HepG2 (cell line): ENCODE data around the gene STOML2. TPM values are rescaled to one million over a fixed set of nuclear protein-coding genes. Genes with fewer than 3 reads are reported as not detected.

Experiments
- BRD4 ChIP-seq: sonication (generic); formaldehyde crosslinking; IDR thresholded peaks from 2 replicates; pipeline ENCODE4 v1.4.0; 2020; ENCODE audit warnings: missing genetic modification reagents
- GABPA ChIP-seq, 2 experiments: IDR thresholded peaks; 2 replicates each; pipeline ENCODE4 v1.6.1; 2011 to 2016; ENCODE audit warnings: low read depth in 2 of 2, low read length in 1 of 2, missing biosample characterization in 1 of 2, missing genetic modification characterization in 1 of 2
- MATR3 ChIP-seq: sonication (generic); formaldehyde crosslinking; IDR thresholded peaks from 2 replicates; pipeline ENCODE4 v1.4.0; 2020; ENCODE audit warnings: missing genetic modification reagents
- MEIS2 ChIP-seq: sonication (generic); formaldehyde crosslinking; IDR thresholded peaks from 2 replicates; pipeline ENCODE4 v1.9.0; 2021; ENCODE audit warnings: mild to moderate bottlenecking, missing genetic modification reagents
- PHF20 ChIP-seq: sonication (generic); formaldehyde crosslinking; IDR thresholded peaks from 2 replicates; pipeline ENCODE4 v1.5.0; 2020; ENCODE audit warnings: mild to moderate bottlenecking, missing genetic modification reagents
- PHF5A ChIP-seq: IDR thresholded peaks from one replicate; pipeline ENCODE4 v1.6.1; 2018; ENCODE audit warnings: low read depth, missing genetic modification reagents; ENCODE audit not compliant: unreplicated experiment
- PRMT3 ChIP-seq: sonication (generic); formaldehyde crosslinking; IDR thresholded peaks from 2 replicates; pipeline ENCODE4 v1.8.1; 2022; ENCODE audit warnings: low read depth, mild to moderate bottlenecking, moderate library complexity, missing genetic modification reagents, borderline replicate concordance
- RXRB ChIP-seq: IDR thresholded peaks from 2 replicates; pipeline ENCODE4 v1.6.1; 2016; ENCODE audit warnings: borderline replicate concordance, missing genetic modification reagents, missing compliant biosample characterization
- SIX1 ChIP-seq: sonication (generic); formaldehyde crosslinking; IDR thresholded peaks from 2 replicates; pipeline ENCODE4 v1.4.0; 2020; ENCODE audit warnings: missing genetic modification reagents, borderline replicate concordance
- SP5 ChIP-seq: IDR thresholded peaks from 2 replicates; pipeline ENCODE4 v1.6.1; 2016; ENCODE audit warnings: low read depth, borderline replicate concordance
- TCF7L2 ChIP-seq: IDR thresholded peaks from 2 replicates; pipeline ENCODE4 v1.6.1; 2011; ENCODE audit warnings: mild to moderate bottlenecking, low read depth, low read length, moderate library complexity
- THAP11 ChIP-seq: IDR thresholded peaks from 2 replicates; pipeline ENCODE4 v1.6.1; 2016; ENCODE audit warnings: missing biosample characterization, missing genetic modification reagents
- TRIM24 ChIP-seq: sonication (generic); formaldehyde crosslinking; IDR thresholded peaks from 2 replicates; pipeline ENCODE4 v1.8.0; 2022; ENCODE audit warnings: mild to moderate bottlenecking, missing genetic modification reagents
- U2AF2 ChIP-seq: fragments of 200-400 bp; formaldehyde crosslinking; IDR thresholded peaks from 2 replicates; pipeline ENCODE4 v1.6.1; 2017; ENCODE audit warnings: low read depth, mild to moderate bottlenecking, low read length
- XRCC5 ChIP-seq: fragments of 200-400 bp; formaldehyde crosslinking; optimal IDR thresholded peaks from 2 replicates; pipeline ENCODE3; 2017; ENCODE audit warnings: mild to moderate bottlenecking, low read length
- ZNF256 ChIP-seq: sonication (generic); formaldehyde crosslinking; conservative IDR thresholded peaks from 2 replicates; pipeline ENCODE4 v1.4.0; 2020; ENCODE audit warnings: missing genetic modification reagents
- ZNF350 ChIP-seq: sonication (generic); formaldehyde crosslinking; IDR thresholded peaks from 2 replicates; pipeline ENCODE4 v1.4.0; 2020; ENCODE audit warnings: mild to moderate bottlenecking, low read depth, missing genetic modification reagents, borderline replicate concordance
- ZNF563 ChIP-seq: sonication (generic); formaldehyde crosslinking; IDR thresholded peaks from 2 replicates; pipeline ENCODE4 v1.8.0; 2022; ENCODE audit warnings: mild to moderate bottlenecking, moderate library complexity, missing genetic modification reagents
- ZNF83 ChIP-seq: sonication (generic); formaldehyde crosslinking; IDR thresholded peaks from 2 replicates; pipeline ENCODE4 v1.4.0; 2020; ENCODE audit warnings: missing genetic modification reagents, mild to moderate bottlenecking, borderline replicate concordance
- polyA plus RNA-seq, 8 experiments: library from polyadenylated mRNA; depleted of rRNA in 3 of 8; stranded (reverse) in 7 of 8; unstranded in 1 of 8; fragments of >200 nt; fragmentation: Illumina TruSeq in 4 of 8; extraction: Trizol in 4 of 8; gene quantifications; 2 replicates each; pipeline versions ENCODE4 v1.2.1 to v1.2.3, GENCODE V29; 2011 to 2016; ENCODE audit warnings: low read depth in 4 of 8, missing spikeins in 1 of 8, mixed read lengths in 1 of 8; ENCODE audit not compliant: insufficient read depth in 1 of 8
- total RNA-seq, 5 experiments: library from RNA; depleted of rRNA; stranded (reverse); fragments of >200 nt; fragmentation: Illumina TruSeq; extraction: Trizol; gene quantifications; 2 replicates each; pipeline ENCODE4 v1.2.3, GENCODE V29; 2016; ENCODE audit warnings: low read depth in 1 of 5
- TF ChIP-seq, protein P1 (sequence below): sonication (generic); formaldehyde crosslinking; IDR thresholded peaks from 2 replicates; pipeline ENCODE4 v1.5.1; 2020; ENCODE audit warnings: missing genetic modification reagents, mild to moderate bottlenecking, borderline replicate concordance
- TF ChIP-seq, protein P2 (sequence below): sonication (generic); formaldehyde crosslinking; IDR thresholded peaks from 2 replicates; pipeline ENCODE4 v1.8.0; 2022; ENCODE audit warnings: low read depth, missing genetic modification reagents
- TF ChIP-seq, protein P3 (sequence below): sonication (generic); formaldehyde crosslinking; IDR thresholded peaks from 2 replicates; pipeline ENCODE4 v1.5.0; 2020; ENCODE audit warnings: missing genetic modification reagents
- TF ChIP-seq, protein P4 (sequence below): sonication (generic); formaldehyde crosslinking; IDR thresholded peaks from 2 replicates; pipeline ENCODE4 v1.8.1; 2023; ENCODE audit warnings: missing genetic modification reagents, mild to moderate bottlenecking, borderline replicate concordance
- TF ChIP-seq, protein P5 (sequence below): sonication (generic); formaldehyde crosslinking; IDR thresholded peaks from 2 replicates; pipeline ENCODE4 v1.5.1; 2020; ENCODE audit warnings: mild to moderate bottlenecking, missing genetic modification reagents, borderline replicate concordance

STOML2 gene
- total and polyA plus RNA-seq, 2 of the 13 experiments (the other 11 are each of a cell fraction or from before 2014, with no cell fraction given), result 245 to 250 TPM

DNA sequence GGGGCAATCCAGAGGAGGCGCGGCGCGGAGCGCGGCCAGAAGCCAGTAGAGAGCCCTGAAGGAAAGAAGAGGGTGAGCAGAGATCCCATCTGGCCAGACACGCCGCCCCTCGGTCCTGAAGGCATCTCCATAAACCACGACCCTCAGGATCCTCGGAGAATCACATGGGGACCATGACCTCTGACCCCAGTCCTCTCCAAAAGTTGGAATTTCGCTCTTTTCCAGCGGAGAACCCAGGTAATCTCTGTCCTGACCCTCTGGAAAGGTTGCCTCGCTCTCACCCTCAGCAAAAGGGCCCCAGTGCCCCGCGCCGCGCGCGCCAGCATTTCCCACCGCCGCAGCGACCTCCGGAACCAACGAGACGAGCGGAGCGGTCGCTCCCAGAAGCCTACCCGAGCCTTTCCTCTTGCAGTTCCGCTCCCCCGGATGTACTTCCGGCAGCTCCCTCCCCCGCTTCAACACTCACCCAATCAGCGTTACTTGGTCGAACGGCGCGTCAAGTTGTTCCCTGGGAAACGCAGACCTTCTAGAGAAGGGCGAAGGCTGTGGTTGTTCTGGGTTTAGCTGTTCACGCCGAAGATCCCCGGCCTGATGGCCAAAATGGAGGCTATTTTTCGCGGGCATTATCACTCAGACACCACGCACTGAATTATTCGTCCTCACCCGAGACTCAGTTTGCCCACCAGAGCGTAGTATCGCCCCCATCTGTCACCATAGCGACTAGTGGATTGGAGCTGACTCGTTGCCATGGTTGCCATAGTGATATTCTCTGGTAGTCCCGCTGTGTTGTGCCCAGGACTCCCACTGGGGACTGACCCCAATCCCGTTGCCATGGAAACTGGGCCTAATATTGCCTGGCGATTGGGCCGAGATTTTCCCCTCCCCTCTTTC lies at the start of gene STOML2 (continued):
- no peak for TF ChIP-seq SP5 (CRISPR knock-in tag)
- TF ChIP-seq, protein P1, sequence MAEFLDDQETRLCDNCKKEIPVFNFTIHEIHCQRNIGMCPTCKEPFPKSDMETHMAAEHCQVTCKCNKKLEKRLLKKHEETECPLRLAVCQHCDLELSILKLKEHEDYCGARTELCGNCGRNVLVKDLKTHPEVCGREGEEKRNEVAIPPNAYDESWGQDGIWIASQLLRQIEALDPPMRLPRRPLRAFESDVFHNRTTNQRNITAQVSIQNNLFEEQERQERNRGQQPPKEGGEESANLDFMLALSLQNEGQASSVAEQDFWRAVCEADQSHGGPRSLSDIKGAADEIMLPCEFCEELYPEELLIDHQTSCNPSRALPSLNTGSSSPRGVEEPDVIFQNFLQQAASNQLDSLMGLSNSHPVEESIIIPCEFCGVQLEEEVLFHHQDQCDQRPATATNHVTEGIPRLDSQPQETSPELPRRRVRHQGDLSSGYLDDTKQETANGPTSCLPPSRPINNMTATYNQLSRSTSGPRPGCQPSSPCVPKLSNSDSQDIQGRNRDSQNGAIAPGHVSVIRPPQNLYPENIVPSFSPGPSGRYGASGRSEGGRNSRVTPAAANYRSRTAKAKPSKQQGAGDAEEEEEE (CRISPR knock-in tag), result no peak; the same call in 1 of the 2 replicates
- TF ChIP-seq PHF5A, result peak; percentile 74
- TF ChIP-seq ZNF350 (CRISPR knock-in tag), result peak; percentile 91
- peak; percentile 33; the same call in 1 of the 2 replicates for TF ChIP-seq ZNF83 (CRISPR knock-in tag)
- TF ChIP-seq U2AF2, result 0 out of 2 replicates have a peak, but pooled peaks have one; percentile 90
- TF ChIP-seq BRD4 (CRISPR knock-in tag), result peak; percentile 88
- TF ChIP-seq ZNF256 (CRISPR knock-in tag), result no peak
- peak; percentile 98 for TF ChIP-seq PHF20 (CRISPR knock-in tag)
- peak; percentile 100 for TF ChIP-seq GABPA (IDR thresholded peaks at IDR 0.05; ENCODE audit: low read depth, low read length)
- peak; percentile 100 for TF ChIP-seq GABPA (CRISPR knock-in tag; IDR thresholded peaks at IDR 0.05; ENCODE audit: low read depth)
- TF ChIP-seq, protein P2, sequence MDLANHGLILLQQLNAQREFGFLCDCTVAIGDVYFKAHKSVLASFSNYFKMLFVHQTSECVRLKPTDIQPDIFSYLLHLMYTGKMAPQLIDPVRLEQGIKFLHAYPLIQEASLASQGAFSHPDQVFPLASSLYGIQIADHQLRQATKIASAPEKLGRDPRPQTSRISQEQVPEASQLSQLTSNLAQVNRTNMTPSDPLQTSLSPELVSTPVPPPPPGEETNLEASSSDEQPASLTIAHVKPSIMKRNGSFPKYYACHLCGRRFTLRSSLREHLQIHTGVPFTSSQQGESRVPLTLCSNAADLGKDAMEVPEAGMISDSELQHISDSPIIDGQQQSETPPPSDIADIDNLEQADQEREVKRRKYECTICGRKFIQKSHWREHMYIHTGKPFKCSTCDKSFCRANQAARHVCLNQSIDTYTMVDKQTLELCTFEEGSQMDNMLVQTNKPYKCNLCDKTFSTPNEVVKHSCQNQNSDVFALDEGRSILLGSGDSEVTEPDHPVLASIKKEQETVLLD (CRISPR knock-in tag), result peak; percentile 75
- TF ChIP-seq, protein P3, sequence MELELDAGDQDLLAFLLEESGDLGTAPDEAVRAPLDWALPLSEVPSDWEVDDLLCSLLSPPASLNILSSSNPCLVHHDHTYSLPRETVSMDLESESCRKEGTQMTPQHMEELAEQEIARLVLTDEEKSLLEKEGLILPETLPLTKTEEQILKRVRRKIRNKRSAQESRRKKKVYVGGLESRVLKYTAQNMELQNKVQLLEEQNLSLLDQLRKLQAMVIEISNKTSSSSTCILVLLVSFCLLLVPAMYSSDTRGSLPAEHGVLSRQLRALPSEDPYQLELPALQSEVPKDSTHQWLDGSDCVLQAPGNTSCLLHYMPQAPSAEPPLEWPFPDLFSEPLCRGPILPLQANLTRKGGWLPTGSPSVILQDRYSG (CRISPR knock-in tag), result no peak
- TF ChIP-seq, protein P4, sequence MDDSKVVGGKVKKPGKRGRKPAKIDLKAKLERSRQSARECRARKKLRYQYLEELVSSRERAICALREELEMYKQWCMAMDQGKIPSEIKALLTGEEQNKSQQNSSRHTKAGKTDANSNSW, result no peak
- no peak for TF ChIP-seq PRMT3
- no peak for TF ChIP-seq TCF7L2
- peak; percentile 95 for TF ChIP-seq XRCC5
- TF ChIP-seq, protein P5, sequence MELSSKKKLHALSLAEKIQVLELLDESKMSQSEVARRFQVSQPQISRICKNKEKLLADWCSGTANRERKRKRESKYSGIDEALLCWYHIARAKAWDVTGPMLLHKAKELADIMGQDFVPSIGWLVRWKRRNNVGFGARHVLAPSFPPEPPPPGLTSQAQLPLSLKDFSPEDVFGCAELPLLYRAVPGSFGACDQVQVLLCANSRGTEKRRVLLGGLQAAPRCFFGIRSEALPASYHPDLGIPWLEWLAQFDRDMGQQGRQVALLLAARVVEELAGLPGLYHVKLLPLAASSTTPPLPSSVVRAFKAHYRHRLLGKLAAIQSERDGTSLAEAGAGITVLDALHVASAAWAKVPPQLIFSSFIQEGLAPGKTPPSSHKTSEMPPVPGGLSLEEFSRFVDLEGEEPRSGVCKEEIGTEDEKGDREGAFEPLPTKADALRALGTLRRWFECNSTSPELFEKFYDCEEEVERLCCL (CRISPR knock-in tag), result no peak
- no peak for TF ChIP-seq SIX1 (CRISPR knock-in tag)
- TF ChIP-seq MATR3, result no peak
- peak; percentile 92 for TF ChIP-seq MEIS2
- TF ChIP-seq RXRB (CRISPR knock-in tag), result peak; percentile 79
- 0 out of 2 replicates have a peak, but pooled peaks have one; percentile 38 for TF ChIP-seq ZNF563
- no peak for TF ChIP-seq TRIM24 (CRISPR knock-in tag)
- peak; percentile 96 for TF ChIP-seq THAP11 (CRISPR knock-in tag)
